IMR-90 (cell line): ENCODE measurements around the gene SLC38A7. TPM values are rescaled to one million over a fixed set of nuclear protein-coding genes. Genes with fewer than 3 reads are reported as not detected.

ENCODE experiments used
- ATAC-seq: fragments of 200-7000 bp; cut with Tn5 transposase; 2 replicates; pipeline ENCODE4 v1.9.1; 2020; ENCODE audit warnings: low read depth, mild to moderate bottlenecking, moderate library complexity
- BruUV-seq: library from RNA; stranded (reverse); fragments of 400-500 nt; replicated peaks from 2 replicates; lab custom pipeline; 2021; lab: Mats Ljungman, UMichigan
- CTCF ChIA-PET: fragments of 300-600 bp; formaldehyde crosslinking; extraction: SDS; loops from one replicate; lab custom pipeline; 2021; ENCODE audit warnings: antibody characterized with exemption; lab: Yijun Ruan, JAX
- POLR2A ChIA-PET: fragments of 300-600 bp; sonication (Branson Sonifier 250); formaldehyde crosslinking; loops from one replicate; lab custom pipeline; 2022; ENCODE audit warnings: antibody characterized with exemption; ENCODE audit not compliant: unreplicated experiment; lab: Charles Lee
- DNase-seq: peaks from one replicate; pipeline ENCODE4 v3.0.0; 2013
- H2AFZ ChIP-seq: replicated peaks from 2 replicates; pipeline ENCODE3; 2013; ENCODE audit warnings: low read length, mild to moderate bottlenecking; ENCODE audit not compliant: poor library complexity
- H2AK5ac ChIP-seq: 2 replicates; pipeline ENCODE4 v1.6.1; 2013; ENCODE audit warnings: low read depth, low read length, inconsistent platforms
- H2AK9ac ChIP-seq: replicated peaks from 2 replicates; pipeline ENCODE3; 2013; ENCODE audit warnings: mild to moderate bottlenecking, low read depth, low read length, moderate library complexity; ENCODE audit not compliant: poor library complexity
- H2BK120ac ChIP-seq: 2 replicates; pipeline ENCODE4 v1.6.1; 2013; ENCODE audit warnings: low read depth, low read length, inconsistent platforms
- H2BK15ac ChIP-seq: 3 replicates; pipeline ENCODE4 v1.6.1; 2013; ENCODE audit warnings: low read depth, low read length, inconsistent platforms
- H2BK20ac ChIP-seq: 2 replicates; pipeline ENCODE4 v1.6.1; 2013; ENCODE audit warnings: low read depth, mild to moderate bottlenecking, inconsistent platforms, low read length, moderate library complexity
- H2BK5ac ChIP-seq: 2 replicates; pipeline ENCODE4 v1.6.1; 2013; ENCODE audit warnings: mild to moderate bottlenecking, low read depth, low read length, inconsistent platforms; ENCODE audit not compliant: poor library complexity, severe bottlenecking
- H3K14ac ChIP-seq: replicated peaks from 2 replicates; pipeline ENCODE4 v1.6.1; 2013; ENCODE audit warnings: low read depth, low read length, inconsistent platforms
- H3K18ac ChIP-seq: 2 replicates; pipeline ENCODE4 v1.6.1; 2013; ENCODE audit warnings: low read depth, low read length, control low read depth
- H3K23ac ChIP-seq: 2 replicates; pipeline ENCODE4 v1.6.1; 2013; ENCODE audit warnings: low read depth, low read length, inconsistent platforms
- H3K27ac ChIP-seq: 2 replicates; pipeline ENCODE4 v1.5.1; 2013; ENCODE audit warnings: mild to moderate bottlenecking, control low read depth, low read length; ENCODE audit not compliant: insufficient read depth
- H3K27me3 ChIP-seq: 2 replicates; pipeline ENCODE4 v1.6.1; 2013; ENCODE audit warnings: low read length; ENCODE audit not compliant: control insufficient read depth, insufficient read depth
- H3K36me3 ChIP-seq: 2 replicates; pipeline ENCODE4 v1.6.1; 2013; ENCODE audit warnings: low read length, mixed read lengths; ENCODE audit not compliant: control insufficient read depth, insufficient read depth
- H3K4ac ChIP-seq: 2 replicates; pipeline ENCODE4 v1.6.1; 2013; ENCODE audit warnings: low read depth, low read length, inconsistent platforms
- H3K4me1 ChIP-seq: 2 replicates; pipeline ENCODE4 v1.6.1; 2013; ENCODE audit warnings: low read length, mixed read lengths; ENCODE audit not compliant: control insufficient read depth, insufficient read depth
- H3K4me2 ChIP-seq: 2 replicates; pipeline ENCODE4 v1.6.1; 2013; ENCODE audit warnings: low read depth, mild to moderate bottlenecking, control low read depth, low read length, moderate library complexity
- H3K4me3 ChIP-seq: 2 replicates; pipeline ENCODE4 v1.5.1; 2013; ENCODE audit warnings: low read depth, mild to moderate bottlenecking, control low read depth, low read length, moderate library complexity; ENCODE audit not compliant: insufficient read depth
- H3K56ac ChIP-seq: 2 replicates; pipeline ENCODE4 v1.6.1; 2013; ENCODE audit warnings: low read length, inconsistent platforms; ENCODE audit not compliant: insufficient read depth; ENCODE audit errors: extremely low read depth
- H3K79me1 ChIP-seq, 2 experiments: 2 replicates each; pipeline ENCODE4 v1.6.1; 2013; ENCODE audit warnings: low read length in 2 of 2, inconsistent platforms in 1 of 2, low read depth in 1 of 2
- H3K9ac ChIP-seq: 2 replicates; pipeline ENCODE4 v1.6.1; 2013; ENCODE audit warnings: low read depth, low read length, control low read depth
- H3K9me1 ChIP-seq: 2 replicates; pipeline ENCODE4 v1.6.1; 2013; ENCODE audit warnings: low read length, inconsistent platforms; ENCODE audit not compliant: insufficient read depth
- H3K9me3 ChIP-seq: 2 replicates; pipeline ENCODE4 v1.6.1; 2013; ENCODE audit warnings: low read length; ENCODE audit not compliant: control insufficient read depth, insufficient read depth
- H4K20me1 ChIP-seq: 2 replicates; pipeline ENCODE4 v1.6.1; 2013; ENCODE audit warnings: low read length, inconsistent platforms; ENCODE audit not compliant: insufficient read depth
- H4K5ac ChIP-seq: 2 replicates; pipeline ENCODE4 v1.6.1; 2013; ENCODE audit warnings: mild to moderate bottlenecking, low read depth, low read length, control low read depth
- H4K8ac ChIP-seq, 2 experiments: 2 replicates each; pipeline ENCODE4 v1.6.1; 2013; ENCODE audit warnings: low read depth in 2 of 2, low read length in 2 of 2, control low read depth in 1 of 2, inconsistent platforms in 1 of 2
- H4K91ac ChIP-seq: 2 replicates; pipeline ENCODE4 v1.6.1; 2013; ENCODE audit warnings: low read depth, low read length, inconsistent platforms; ENCODE audit not compliant: insufficient read depth
- BHLHE40 ChIP-seq: fragments of 150-350 bp; IDR thresholded peaks from 2 replicates; pipeline ENCODE4 v1.6.1; 2016; ENCODE audit warnings: mild to moderate bottlenecking, low read depth, low read length
- CEBPB ChIP-seq: IDR thresholded peaks from 2 replicates; pipeline ENCODE4 v1.6.1; 2012; ENCODE audit warnings: low read depth, low read length, improper control_type of control experiment
- CHD1 ChIP-seq: IDR thresholded peaks from 2 replicates; pipeline ENCODE4 v1.6.1; 2012; ENCODE audit warnings: low read depth, low read length, improper control_type of control experiment
- CTCF ChIP-seq: conservative IDR thresholded peaks from 2 replicates; pipeline ENCODE4 v1.5.1; 2012; ENCODE audit warnings: mild to moderate bottlenecking, low read depth, low read length, improper control_type of control experiment
- MAFK ChIP-seq: IDR thresholded peaks from 2 replicates; pipeline ENCODE4 v1.6.1; 2012; ENCODE audit warnings: low read depth, low read length, improper control_type of control experiment
- MXI1 ChIP-seq: IDR thresholded peaks from 2 replicates; pipeline ENCODE4 v1.6.1; 2012; ENCODE audit warnings: low read depth, mild to moderate bottlenecking, low read length, moderate library complexity, borderline replicate concordance
- NFE2L2 ChIP-seq: fragments of 150-350 bp; IDR thresholded peaks from 2 replicates; pipeline ENCODE4 v1.6.1; 2016; ENCODE audit warnings: low read depth, mild to moderate bottlenecking, low read length
- POLR2A ChIP-seq: IDR thresholded peaks from 2 replicates; pipeline ENCODE4 v1.6.1; 2012; ENCODE audit warnings: mild to moderate bottlenecking, low read depth, low read length
- RAD21 ChIP-seq: IDR thresholded peaks from 2 replicates; pipeline ENCODE4 v1.6.1; 2012; ENCODE audit warnings: low read length, improper control_type of control experiment
- RCOR1 ChIP-seq: IDR thresholded peaks from 2 replicates; pipeline ENCODE4 v1.6.1; 2012; ENCODE audit warnings: mild to moderate bottlenecking, low read length, improper control_type of control experiment; ENCODE audit not compliant: insufficient replicate concordance
- RFX5 ChIP-seq: IDR thresholded peaks from 2 replicates; pipeline ENCODE4 v1.8.0; 2012; ENCODE audit warnings: low read depth, mild to moderate bottlenecking, low read length, moderate library complexity
- SMC3 ChIP-seq: fragments of 150-350 bp; IDR thresholded peaks from 2 replicates; pipeline ENCODE4 v1.6.1; 2016; ENCODE audit warnings: low read depth, mild to moderate bottlenecking, antibody characterized with exemption, low read length, moderate library complexity
- USF2 ChIP-seq: fragments of 150-350 bp; IDR thresholded peaks from 2 replicates; pipeline ENCODE4 v1.6.1; 2017; ENCODE audit warnings: mild to moderate bottlenecking, antibody characterized with exemption, low read length, low read depth
- WGBS, 2 experiments: methylation state at CpG; one replicate each; pipeline versions ENCODE4 v1.1.5 to v1.1.7; 2013; ENCODE audit warnings: missing lambda C conversion rate in 2 of 2; ENCODE audit not compliant: insufficient read length in 1 of 2; ENCODE audit errors: extremely low coverage in 2 of 2; 5-methylcytosine and 5-hydroxymethylcytosine counted together
- dilution Hi-C: fragments of 300-500 bp; cut with HindIII; formaldehyde crosslinking; loops from one replicate; pipeline ENCODE4 v1.14.3; 2018; ENCODE audit warnings: low sequenced_read_pairs; ENCODE audit not compliant: unreplicated experiment
- in situ Hi-C: fragments of 300-500 bp; cut with MboI; formaldehyde crosslinking; loops from 3 replicates; pipeline ENCODE4 v1.14.3; 2019; ENCODE audit warnings: low sequenced_read_pairs, inconsistent platforms, mixed read lengths
- intact Hi-C: fragments of 100-400 bp; cut with micrococcal nuclease; formaldehyde crosslinking; loops from 2 replicates; pipeline ENCODE4 v1.10.0; 2022
- polyA plus RNA-seq, 3 experiments: library from polyadenylated mRNA; depleted of rRNA; stranded (reverse); fragments of >200 nt; gene quantifications; 2 replicates each; pipeline ENCODE4 v1.2.3, GENCODE V29; 2012; ENCODE audit warnings: low replicate concordance in 1 of 3
- total RNA-seq: library from RNA; depleted of rRNA; stranded (reverse); fragments of >200 nt; gene quantifications from 2 replicates; pipeline ENCODE4 v1.2.3, GENCODE V29; 2012

SLC38A7 gene
- total and polyA plus RNA-seq, 2 of the 4 experiments (the other 2 are of a cell fraction): 14.7 to 16.4 TPM

- Histone ChIP-seq H3K23ac (no peak overlapping the region), H3K79me1 (no peaks in the 10 kb centered on the region), H3K4me3 (no peak overlapping the region), H2BK15ac (no peak overlapping the region), H2BK120ac (no peak overlapping the region), H4K5ac (no peak overlapping the region), H3K27ac (no peak overlapping the region), H2AK5ac (no peak overlapping the region), H4K91ac (no peak overlapping the region), H4K8ac (no peak overlapping the region), H3K36me3 (no peaks in the 10 kb centered on the region), H3K9me1 (peaks cover 3% of the 10 kb centered on the region; the same call in 1 of the 2 replicates), H3K18ac (no peak overlapping the region), H3K4ac (no peak overlapping the region), H2BK20ac (no peak overlapping the region), H3K27me3 (no peaks in the 10 kb centered on the region), H2BK5ac (no peak overlapping the region), H2AFZ (no peak overlapping the region), H4K20me1 (no peaks in the 10 kb centered on the region), H2AK9ac (no peak overlapping the region), H3K14ac (no peak overlapping the region), H3K4me2 (no peak overlapping the region), H3K9ac (no peak overlapping the region), H3K9me3 (no peaks in the 10 kb centered on the region), H3K4me1 (peaks cover 1% of the 10 kb centered on the region; the same call in 1 of the 2 replicates), H3K56ac (no peak overlapping the region)
- ATAC-seq (no peak), DNase-seq (no peak)
- dilution Hi-C loops: no loop called here
- intact Hi-C loops: loop anchor here (2.0 to 10.0 kb wide), 2 partner anchors 127 to 305 kb away; no protein-coding TSS in a partner anchor
- in situ Hi-C loops: no loop called here
- TF ChIP-seq MXI1 (no peak), CEBPB (no peak), USF2 (no peak), SMC3 (no peak), CTCF (no peak), RCOR1 (no peak), POLR2A (no peak), RAD21 (no peak), RFX5 (no peak), BHLHE40 (no peak), CHD1 (no peak), NFE2L2 (no peak), MAFK (no peak)
- BruUV-seq: no TSS peak
- ChIA-PET POLR2A (no interaction called here), CTCF (no interaction called here)
- 67% methylated on average over 3 of the region's 8 CpGs; no CpG with 5 or more reads in 1 of the 2 experiments for WGBS, 2 experiments
These were observed 44.7 kb downstream of the SLC38A7 start for GRCh38 chr16:58639836-58640235.
